Measurements from ENCODE around the gene WDR83. TPM values are rescaled to one million over a fixed set of nuclear protein-coding genes. Genes with fewer than 3 reads are reported as not detected.

The WDR83 gene
- total RNA-seq, 3 donors from 2014 or later (not counting 1 experiment from before 2014, with no cell fraction given): 17.0 to 25.8 (median 25.1) TPM

DNA sequence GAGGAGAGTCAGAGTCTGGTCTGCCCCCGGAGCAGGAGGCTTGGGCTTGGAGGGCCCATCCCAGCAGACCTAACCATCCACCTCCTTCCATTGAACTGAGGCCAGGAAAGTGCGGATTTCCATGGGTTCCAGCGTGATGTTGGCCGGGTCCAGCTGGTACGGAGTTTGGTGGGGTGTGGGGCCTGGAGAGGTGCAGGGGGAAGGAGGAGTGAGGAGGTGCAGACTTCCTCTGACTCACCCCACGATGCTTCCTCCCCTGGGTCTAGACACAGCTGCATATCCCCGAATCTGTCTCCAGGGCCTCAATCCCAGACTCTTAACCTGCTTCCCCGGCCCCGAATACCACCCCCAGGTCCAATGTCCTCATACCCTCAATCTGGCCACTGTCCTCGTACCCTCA lies 20.1 kb upstream of the WDR83 start:
- TF ChIP-seq, protein P1, sequence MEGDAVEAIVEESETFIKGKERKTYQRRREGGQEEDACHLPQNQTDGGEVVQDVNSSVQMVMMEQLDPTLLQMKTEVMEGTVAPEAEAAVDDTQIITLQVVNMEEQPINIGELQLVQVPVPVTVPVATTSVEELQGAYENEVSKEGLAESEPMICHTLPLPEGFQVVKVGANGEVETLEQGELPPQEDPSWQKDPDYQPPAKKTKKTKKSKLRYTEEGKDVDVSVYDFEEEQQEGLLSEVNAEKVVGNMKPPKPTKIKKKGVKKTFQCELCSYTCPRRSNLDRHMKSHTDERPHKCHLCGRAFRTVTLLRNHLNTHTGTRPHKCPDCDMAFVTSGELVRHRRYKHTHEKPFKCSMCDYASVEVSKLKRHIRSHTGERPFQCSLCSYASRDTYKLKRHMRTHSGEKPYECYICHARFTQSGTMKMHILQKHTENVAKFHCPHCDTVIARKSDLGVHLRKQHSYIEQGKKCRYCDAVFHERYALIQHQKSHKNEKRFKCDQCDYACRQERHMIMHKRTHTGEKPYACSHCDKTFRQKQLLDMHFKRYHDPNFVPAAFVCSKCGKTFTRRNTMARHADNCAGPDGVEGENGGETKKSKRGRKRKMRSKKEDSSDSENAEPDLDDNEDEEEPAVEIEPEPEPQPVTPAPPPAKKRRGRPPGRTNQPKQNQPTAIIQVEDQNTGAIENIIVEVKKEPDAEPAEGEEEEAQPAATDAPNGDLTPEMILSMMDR (IDR thresholded peaks at IDR 0.05): no peak
- intact Hi-C loops (cut with micrococcal nuclease): no loop called here
- Mint-ChIP-seq H3K27ac (peak overlapping the region in 1 of 2 donors; percentile 72), H3K4me1 (peaks cover 0 to 7% of the 10 kb centered on the region in 2 donors), H3K27me3 (ENCODE audit: low read depth in 2 of 2) (no peaks in the 10 kb centered on the region), H3K9me3 (no peaks in the 10 kb centered on the region), H3K36me3 (no peaks in the 10 kb centered on the region), H3K4me3 (peak overlapping the region; percentile 13)
- WGBS (ENCODE audit: insufficient coverage): 82% methylated on average over 10 of the region's 10 CpGs
- Histone ChIP-seq H3K4me1 (ENCODE audit: control insufficient read depth, insufficient read depth, low read length) (peaks cover 11% of the 10 kb centered on the region), H3K9me3 (ENCODE audit: control insufficient read depth, insufficient read depth, low read length) (no peaks in the 10 kb centered on the region), H3K36me3 (ENCODE audit: control insufficient read depth, insufficient read depth, low read length) (peaks cover 4% of the 10 kb centered on the region), H3K27me3 (ENCODE audit: control insufficient read depth, insufficient read depth, low read length) (no peaks in the 10 kb centered on the region), H3K4me3 (ENCODE audit: low read length) (no peak overlapping the region), H3K27ac (ENCODE audit: low read length) (no peak overlapping the region)
- DNase-seq: no peak
- no peak for ATAC-seq

DNA sequence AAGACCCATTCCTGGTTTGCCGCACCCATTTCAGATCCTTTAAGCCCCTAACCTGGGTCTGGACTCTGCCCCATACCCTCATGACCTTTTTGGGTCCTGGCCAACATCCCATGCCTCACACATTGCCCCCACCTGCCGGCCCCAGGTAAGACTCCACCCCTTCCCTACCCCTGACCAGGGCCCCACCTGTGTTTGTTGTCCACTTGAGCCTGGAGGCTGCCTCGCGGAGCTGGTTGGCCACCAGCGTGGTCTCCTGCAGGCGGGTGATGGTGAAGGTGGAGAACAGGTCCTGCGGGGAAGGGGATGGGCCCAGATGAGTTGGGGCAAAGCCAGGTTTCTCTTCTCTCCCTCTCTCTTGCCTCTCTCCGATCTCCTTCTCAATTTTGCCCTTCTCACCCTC lies 19.6 kb upstream of the WDR83 start:
- Histone ChIP-seq H3K27me3 (ENCODE audit: control insufficient read depth, insufficient read depth, low read length) (no peaks in the 10 kb centered on the region), H3K4me3 (ENCODE audit: low read length) (no peak overlapping the region), H3K36me3 (ENCODE audit: control insufficient read depth, insufficient read depth, low read length) (peaks cover 6% of the 10 kb centered on the region), H3K4me1 (ENCODE audit: control insufficient read depth, insufficient read depth, low read length) (peaks cover 11% of the 10 kb centered on the region), H3K9me3 (ENCODE audit: control insufficient read depth, insufficient read depth, low read length) (no peaks in the 10 kb centered on the region), H3K27ac (ENCODE audit: low read length) (no peak overlapping the region)
- TF ChIP-seq, protein P1 (IDR thresholded peaks at IDR 0.05): no peak
- Mint-ChIP-seq H3K4me3 (peak overlapping the region; percentile 9), H3K4me1 (peaks cover 0 to 7% of the 10 kb centered on the region in 2 donors), H3K27me3 (ENCODE audit: low read depth in 2 of 2) (no peaks in the 10 kb centered on the region), H3K9me3 (no peaks in the 10 kb centered on the region), H3K27ac (peak overlapping the region in 1 of 2 donors; percentile 72), H3K36me3 (no peaks in the 10 kb centered on the region)
- 93% methylated on average over 8 of the region's 8 CpGs for WGBS (ENCODE audit: insufficient coverage)
- DNase-seq (no peak), ATAC-seq (no peak)
- intact Hi-C loops (cut with micrococcal nuclease): no loop called here

DNA sequence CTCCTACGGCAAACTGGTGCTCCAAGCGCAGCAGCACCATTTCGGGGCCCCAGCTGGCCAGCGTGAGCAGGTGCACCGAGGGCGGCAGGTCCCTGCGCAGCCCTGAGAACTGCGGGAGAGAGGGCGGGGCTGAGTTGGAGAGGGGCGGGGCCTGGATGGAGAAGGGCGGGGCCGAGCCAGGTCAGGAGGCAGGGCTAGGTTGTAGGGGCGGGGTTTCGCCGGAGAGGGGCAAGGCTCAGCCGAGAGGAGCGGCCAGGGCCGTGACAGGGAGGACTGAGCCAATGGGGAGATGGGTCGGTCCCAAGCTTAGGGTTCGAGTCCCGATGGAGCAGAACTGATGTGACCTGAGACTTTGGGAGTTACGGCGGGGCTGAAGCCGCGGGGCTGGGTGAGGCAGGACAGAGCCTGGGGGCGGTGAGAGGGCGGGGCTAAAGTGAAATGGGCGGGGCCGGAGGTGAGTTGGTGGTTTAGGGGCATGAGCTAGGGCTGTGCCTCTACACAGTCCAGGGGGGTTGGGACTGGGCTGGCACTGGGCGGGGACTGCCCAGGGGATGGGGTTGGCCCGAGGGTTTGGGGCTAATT lies 19.0 kb upstream of the WDR83 start:
- H3K27me3 Mint-ChIP-seq (ENCODE audit: low read depth in 2 of 2): no peaks in the 10 kb centered on the region
- Histone ChIP-seq H3K27me3 (ENCODE audit: control insufficient read depth, insufficient read depth, low read length) (no peaks in the 10 kb centered on the region), H3K4me1 (ENCODE audit: control insufficient read depth, insufficient read depth, low read length) (peaks cover 11% of the 10 kb centered on the region), H3K9me3 (ENCODE audit: control insufficient read depth, insufficient read depth, low read length) (no peaks in the 10 kb centered on the region), H3K4me3 (ENCODE audit: low read length) (no peak overlapping the region), H3K36me3 (ENCODE audit: control insufficient read depth, insufficient read depth, low read length) (peaks cover 6% of the 10 kb centered on the region), H3K27ac (ENCODE audit: low read length) (no peak overlapping the region)
- H3K36me3 Mint-ChIP-seq: no peaks in the 10 kb centered on the region
- WGBS (ENCODE audit: insufficient coverage): 71% methylated on average over 31 of the region's 31 CpGs
- H3K27ac Mint-ChIP-seq: peak overlapping the region in 1 of 2 donors; percentile 72
- H3K4me1 Mint-ChIP-seq: peaks cover 0 to 7% of the 10 kb centered on the region in 2 donors
- ATAC-seq (peak; percentile 53 to 90 (median 84)), DNase-seq (peak in 1 of 2 donors; percentile 43)
- intact Hi-C loops (cut with micrococcal nuclease): no loop called here
- TF ChIP-seq, protein P1 (IDR thresholded peaks at IDR 0.05): no peak
- H3K4me3 Mint-ChIP-seq: peak overlapping the region; percentile 65
- H3K9me3 Mint-ChIP-seq: no peaks in the 10 kb centered on the region

DNA sequence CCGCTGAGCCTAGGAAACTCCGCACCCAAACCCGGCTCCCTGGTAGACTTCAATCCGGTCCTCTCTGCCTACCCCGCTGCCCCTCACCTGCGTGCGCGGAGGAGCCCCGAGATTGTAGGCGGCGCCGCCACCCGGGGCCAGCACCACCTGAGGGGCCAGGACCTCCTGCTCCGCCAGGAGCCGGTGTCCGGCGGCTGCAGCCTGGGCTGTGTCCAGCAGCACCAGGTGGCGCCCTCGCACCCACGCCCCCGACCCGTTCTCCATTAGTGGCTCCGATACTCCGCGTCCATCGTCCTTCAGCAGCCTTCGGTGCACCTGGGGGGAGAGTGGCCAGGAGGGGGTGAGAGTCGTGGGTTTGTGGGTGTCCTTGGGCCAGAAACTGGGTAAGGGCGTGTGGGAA lies 18.5 kb upstream of the WDR83 start:
- Mint-ChIP-seq H3K4me1 (peaks cover 0 to 7% of the 10 kb centered on the region in 2 donors), H3K4me3 (peak overlapping the region; percentile 65), H3K27ac (no peak overlapping the region), H3K27me3 (ENCODE audit: low read depth in 2 of 2) (no peaks in the 10 kb centered on the region), H3K36me3 (no peaks in the 10 kb centered on the region), H3K9me3 (no peaks in the 10 kb centered on the region)
- no peaks in the 10 kb centered on the region for H3K27me3 ChIP-seq (ENCODE audit: control insufficient read depth, insufficient read depth, low read length)
- intact Hi-C loops (cut with micrococcal nuclease): no loop called here
- no peaks in the 10 kb centered on the region for H3K9me3 ChIP-seq (ENCODE audit: control insufficient read depth, insufficient read depth, low read length)
- H3K27ac ChIP-seq (ENCODE audit: low read length): no peak overlapping the region
- 73% methylated on average over 29 of the region's 29 CpGs for WGBS (ENCODE audit: insufficient coverage)
- peaks cover 6% of the 10 kb centered on the region for H3K36me3 ChIP-seq (ENCODE audit: control insufficient read depth, insufficient read depth, low read length)
- H3K4me3 ChIP-seq (ENCODE audit: low read length): no peak overlapping the region
- TF ChIP-seq, protein P1 (IDR thresholded peaks at IDR 0.05): no peak
- DNase-seq (no peak), ATAC-seq (no peak)
- peaks cover 11% of the 10 kb centered on the region for H3K4me1 ChIP-seq (ENCODE audit: control insufficient read depth, insufficient read depth, low read length)

Data from natural killer cell (primary cell).